Right renal cortex interstitium (tissue), 3 donors: ENCODE measurements around the gene MMP24. TPM values are rescaled to one million over a fixed set of nuclear protein-coding genes. Genes with fewer than 3 reads are reported as not detected.
"Not testable (repeated sequence)": the region's sequence is repeated elsewhere in the genome, so short reads cannot be mapped to it uniquely, and the experiment has no call there.

ENCODE experiments used
- DNase-seq, 3 donors: peaks; one replicate each; pipeline ENCODE4 v3.0.0-alpha.2; 2013; ENCODE audit warnings: low read depth in 3 of 3, low spot score in 2 of 3
- polyA plus RNA-seq, 3 donors: library from polyadenylated mRNA; unstranded; fragments of 120-200 nt; gene quantifications; one replicate each; pipeline ENCODE4 v1.2.1, GENCODE V29; 2013; ENCODE audit not compliant: insufficient read length in 3 of 3

The MMP24 gene
- polyA plus RNA-seq, 3 donors: 1.6 to 1.9 (median 1.8) TPM

GRCh38 chr20:35253010-35253409 is 26.5 kb downstream of the MMP24 start:
- DNase-seq: no peak

DNA sequence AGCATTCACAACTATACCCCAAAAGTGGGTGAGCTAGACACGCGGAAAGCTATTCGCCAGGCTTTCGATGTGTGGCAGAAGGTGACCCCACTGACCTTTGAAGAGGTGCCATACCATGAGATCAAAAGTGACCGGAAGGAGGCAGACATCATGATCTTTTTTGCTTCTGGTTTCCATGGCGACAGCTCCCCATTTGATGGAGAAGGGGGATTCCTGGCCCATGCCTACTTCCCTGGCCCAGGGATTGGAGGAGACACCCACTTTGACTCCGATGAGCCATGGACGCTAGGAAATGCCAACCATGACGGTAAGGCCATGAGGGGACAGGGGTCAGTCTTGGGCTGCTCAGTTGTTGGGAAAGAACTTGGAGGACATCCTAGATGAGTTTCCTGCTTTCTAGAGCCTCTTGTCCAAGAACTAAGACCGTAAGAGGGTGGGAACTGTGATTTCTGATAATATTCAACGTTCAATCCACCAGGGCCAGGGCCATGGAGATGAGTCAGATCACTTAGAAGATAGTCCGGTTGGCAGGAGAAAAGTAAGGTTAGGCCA is 28.0 kb downstream of the MMP24 start:
- DNase-seq: no peak

DNA sequence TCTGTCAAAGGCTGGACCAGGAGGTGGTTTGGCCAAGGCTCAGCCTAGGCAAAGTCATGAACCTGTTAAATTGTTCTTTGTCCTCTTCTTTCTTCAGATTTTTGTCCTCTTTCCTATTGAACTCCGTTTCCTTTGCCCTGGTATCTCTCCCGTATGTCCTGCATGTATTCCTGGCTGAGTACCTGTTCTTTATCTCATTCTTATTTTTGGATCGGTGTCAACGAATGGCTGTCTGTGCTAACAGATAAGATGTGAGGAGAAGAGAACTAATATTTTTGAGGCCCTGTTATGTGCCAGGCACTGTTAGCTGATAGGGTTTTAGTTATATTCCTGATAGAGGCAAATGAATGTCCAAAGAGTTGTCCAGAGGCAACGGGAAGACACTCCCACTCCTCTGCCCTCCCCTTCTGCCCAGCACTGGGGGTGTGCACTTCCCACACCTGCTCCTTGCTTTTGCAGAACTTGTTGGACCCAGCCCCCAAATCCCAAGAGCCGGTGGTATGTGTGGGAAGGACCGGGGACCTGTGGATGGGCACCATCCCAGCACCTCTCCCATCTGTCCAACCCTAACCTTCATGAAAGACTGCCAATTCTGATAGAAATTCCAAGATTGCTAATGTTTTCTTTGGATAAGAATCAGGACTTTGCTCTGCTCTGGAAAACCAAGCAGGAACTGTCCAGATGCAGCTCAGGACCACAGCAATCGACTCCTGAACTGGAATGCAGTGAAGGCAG is 30.9 kb downstream of the MMP24 start:
- DNase-seq: no peak

DNA sequence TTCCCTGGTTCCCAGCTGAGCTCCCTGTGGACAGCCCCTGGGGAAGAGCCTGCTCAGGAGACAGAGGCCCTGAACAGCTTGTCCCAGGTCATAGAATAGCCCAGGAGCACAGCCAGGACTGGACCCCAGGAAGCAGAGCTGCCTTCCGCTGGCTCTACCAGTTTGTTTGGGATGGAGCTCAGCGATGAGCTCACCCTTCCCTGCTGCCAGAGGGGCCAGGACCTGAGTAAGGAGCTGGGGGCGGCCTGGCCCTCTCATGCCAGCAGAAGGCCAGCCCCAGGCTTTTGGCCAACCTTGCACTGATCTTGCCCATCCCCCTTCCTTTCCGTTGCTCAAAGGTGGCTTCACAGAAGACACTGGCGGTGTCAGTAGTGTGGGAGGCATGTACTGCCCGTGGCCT is 33.9 kb downstream of the MMP24 start:
- no peak for DNase-seq

GRCh38 chr20:35262321-35262720 is 35.8 kb downstream of the MMP24 start:
- not testable (repeated sequence) for DNase-seq

DNA sequence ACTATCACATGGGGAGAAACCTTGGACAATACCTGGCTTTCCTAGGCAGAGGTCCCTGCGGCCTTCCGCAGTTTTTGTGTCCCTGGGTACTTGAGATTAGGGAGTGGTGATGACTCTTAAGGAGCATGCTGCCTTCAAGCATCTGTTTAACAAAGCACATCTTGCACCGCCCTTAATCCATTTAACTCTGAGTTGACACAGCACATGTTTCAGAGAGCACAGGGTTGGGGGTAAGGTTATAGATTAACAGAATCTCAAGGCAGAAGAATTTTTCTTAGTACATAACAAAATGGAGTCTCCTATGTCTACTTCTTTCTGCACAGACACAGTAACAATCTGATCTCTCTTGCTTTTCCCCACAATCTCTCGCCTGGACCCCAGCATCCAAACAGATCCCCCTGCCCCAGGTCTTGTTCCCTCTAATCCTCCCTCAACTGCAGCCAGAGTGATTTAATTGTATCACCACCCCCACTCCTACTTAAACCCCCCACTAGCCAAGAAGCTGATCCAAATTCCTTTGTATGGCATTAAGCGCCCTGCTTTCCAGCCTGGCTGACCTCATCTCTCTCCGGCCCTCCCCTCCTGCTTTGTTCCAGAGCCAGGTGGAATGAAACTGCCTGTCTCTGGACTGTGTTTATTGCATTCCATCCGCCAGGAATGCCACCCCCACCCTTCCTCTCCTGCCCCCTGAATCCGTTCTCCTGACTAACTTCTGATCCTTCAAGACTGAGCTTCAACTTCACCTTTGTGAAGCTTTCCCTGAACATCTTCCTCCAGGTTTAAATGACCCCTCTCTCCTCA is 36.4 kb downstream of the MMP24 start:
- DNase-seq: peak in 2 of 3 donors; percentile 72

DNA sequence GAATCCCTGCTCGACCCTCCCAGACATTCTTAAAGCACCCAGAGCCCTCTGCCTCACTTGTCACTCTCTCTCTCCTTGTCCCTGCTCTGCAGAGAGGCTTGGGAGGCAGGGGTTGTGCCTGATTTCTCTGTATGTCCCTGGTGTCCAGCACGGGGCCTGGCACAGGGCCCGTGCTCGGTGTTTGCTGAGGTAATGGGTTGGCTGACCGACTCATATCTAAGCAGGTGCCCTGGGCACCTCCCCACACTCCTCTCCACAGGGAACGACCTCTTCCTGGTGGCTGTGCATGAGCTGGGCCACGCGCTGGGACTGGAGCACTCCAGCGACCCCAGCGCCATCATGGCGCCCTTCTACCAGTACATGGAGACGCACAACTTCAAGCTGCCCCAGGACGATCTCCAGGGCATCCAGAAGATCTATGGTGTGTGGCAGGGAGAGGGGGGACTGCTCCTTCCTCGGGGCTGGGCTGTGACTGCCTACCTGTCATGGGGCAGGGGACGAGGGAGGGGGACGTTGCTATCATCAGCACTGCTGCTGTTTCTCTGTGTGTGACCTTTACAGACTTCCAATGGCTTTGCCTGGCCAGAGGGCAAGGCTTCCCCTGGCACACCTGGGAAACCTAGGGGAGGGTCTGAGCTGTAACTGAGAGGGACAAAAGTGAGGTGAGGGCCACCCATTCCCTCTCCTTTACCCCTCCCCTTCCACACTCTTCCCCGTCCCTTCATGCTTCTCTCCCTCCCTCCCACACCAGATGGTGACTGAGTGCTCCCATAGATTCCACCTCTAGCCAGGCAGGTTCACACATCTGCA is 37.2 kb downstream of the MMP24 start:
- no peak for DNase-seq

DNA sequence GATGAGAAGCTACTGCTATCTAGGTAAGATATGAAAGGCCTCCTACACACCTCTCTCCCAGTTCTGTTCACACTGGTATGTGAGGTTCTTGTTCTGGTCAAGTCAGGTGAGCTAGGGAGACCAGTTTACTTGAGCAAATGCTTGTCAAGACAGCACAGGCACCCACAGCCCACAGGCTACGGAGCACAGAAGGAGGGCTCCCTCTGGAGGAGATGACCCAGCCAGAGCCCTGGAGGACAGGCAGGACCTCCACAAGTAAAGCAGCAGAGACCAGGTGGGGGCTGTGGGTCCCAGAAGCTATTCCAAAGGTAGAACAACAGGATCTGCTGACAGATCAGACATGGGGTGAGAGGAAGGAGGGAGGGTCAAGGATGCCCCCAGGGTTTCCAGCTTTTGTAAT is 38.3 kb downstream of the MMP24 start:
- DNase-seq: no peak

GRCh38 chr20:35267092-35267491 is 40.6 kb downstream of the MMP24 start:
- no peak for DNase-seq

DNA sequence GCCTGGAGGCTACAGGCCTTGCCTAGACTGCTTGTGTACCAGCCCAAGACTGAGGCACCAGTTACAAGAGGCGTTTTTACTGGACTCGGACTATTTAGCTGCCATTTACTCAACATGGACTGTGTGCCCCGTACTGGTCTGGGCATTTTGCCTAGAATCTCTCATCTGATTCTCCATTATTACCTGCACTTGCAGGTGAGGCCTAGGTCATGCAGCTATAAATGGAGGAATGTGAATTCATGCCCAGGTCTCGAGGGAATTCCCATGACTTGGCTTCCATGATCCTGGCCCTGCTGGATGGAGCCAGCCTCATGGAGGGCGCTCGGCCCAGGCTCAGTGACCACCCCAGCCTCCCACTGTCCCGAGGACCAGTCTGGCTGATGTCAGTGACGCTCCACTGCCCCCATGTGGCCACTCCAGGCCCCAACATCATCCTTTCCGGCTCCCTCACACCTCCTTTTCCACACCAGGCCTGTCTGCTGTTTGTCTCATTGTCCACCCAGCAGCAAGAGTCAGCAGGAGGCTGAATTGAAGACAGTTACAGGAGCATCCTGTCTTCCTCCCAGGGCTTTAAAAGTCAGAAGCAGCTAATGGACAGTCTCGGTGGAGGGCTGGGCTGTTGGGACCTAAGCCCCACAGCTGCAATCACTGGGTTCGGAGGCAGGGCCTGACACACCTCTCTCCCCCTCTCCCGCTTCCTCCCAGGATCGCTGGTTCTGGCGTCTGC is 42.7 kb downstream of the MMP24 start:
- peak in 1 of 3 donors; percentile 37 for DNase-seq

DNA sequence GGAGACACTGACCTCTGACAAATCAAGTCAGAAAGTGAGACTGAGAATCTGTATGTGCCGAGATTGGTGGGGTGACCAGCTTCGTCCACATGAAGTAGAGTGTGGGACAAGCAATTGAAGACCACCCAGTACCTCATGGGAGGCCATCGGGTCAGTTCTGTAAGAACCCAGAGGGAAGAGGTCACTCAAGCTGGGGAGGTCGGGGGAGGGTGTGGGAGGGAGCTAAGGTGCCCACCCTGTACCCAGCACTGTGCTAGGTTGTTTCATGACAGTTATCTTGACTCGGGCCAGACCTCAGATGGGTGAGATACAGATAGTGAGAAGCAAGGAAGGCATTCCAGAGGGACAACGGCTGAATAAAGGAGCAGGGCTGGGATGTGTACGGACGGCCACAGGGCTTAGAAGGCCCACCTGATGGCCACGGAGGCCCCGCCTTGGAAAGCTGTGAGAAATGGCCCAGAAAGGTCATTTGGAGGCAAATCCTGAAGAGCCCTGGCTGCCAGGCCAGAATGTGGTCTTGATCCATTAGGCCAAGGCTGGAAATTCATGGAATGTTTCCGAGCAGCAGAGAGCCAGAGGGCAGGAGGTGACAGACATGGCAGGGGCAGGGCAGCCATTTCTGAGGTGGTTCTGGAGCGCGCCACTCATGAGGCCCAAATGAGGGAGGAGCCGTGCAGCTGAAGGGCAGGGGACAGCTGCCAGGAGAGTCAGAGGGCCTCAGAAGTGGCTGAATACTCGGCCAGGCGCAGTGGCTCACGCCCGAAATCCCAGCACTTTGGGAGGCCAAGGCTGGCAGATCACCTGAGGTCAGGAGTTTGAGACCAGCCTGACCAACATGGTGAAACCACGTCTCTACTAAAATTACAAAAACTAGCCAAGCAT is 43.8 kb downstream of the MMP24 start:
- DNase-seq: no peak

- no peak for DNase-seq
Observed at GRCh38 chr20:35271073-35271882, 44.8 kb downstream of the MMP24 start.

DNA sequence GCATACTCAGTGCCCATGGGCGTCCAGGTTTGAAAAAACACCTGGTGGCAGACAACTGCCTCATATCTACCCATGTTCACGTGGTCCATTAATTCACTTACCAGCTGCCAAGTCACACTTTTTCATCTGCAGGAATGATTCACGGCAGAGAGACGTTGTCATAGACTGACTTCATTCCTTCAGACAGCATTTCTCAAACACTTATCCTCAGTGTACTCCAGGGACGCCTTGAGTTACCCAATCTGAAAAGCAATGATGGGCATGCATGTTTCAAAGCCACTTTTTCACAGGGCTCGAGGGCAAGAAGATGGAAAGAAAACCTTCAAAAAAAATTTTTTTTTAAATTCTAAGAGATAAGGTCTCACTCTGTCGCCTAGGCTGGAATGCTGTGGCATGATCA is 45.4 kb downstream of the MMP24 start:
- DNase-seq: no peak

DNA sequence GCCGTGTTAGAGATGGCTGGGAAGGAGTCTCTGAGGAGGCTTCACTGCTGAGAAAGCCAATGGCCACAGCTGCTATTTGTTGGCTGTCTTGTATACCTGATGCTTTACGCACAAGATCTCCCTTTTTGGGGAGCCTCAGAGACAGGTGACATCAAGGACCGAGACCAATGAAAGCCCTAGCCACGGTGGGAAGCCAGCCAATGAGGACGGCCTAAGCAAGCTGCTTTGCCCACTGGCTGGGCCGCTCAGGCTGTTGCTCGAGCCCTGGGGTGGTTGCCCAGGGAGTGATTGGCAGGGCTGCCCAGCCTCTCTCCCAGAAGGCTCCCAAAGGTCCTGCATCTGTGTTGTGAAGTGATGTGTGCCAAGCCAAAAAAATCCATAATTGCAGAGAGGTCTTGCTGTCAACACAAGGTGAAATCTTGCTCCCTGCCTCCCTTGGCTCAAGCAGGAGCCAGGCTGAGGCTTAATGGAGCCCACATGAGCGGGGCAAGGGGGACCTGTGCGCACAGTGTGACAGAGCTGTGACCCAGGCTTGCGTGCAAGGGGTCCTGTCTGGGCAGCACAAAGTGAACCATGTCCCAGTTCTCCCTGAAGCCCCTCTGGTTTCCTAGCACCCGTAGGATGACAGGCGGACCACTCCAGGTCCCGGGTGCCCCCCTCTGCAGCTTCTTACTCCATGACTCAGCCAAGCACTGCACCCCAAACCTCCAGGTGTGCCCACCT is 47.1 kb downstream of the MMP24 start:
- DNase-seq: no peak

DNA sequence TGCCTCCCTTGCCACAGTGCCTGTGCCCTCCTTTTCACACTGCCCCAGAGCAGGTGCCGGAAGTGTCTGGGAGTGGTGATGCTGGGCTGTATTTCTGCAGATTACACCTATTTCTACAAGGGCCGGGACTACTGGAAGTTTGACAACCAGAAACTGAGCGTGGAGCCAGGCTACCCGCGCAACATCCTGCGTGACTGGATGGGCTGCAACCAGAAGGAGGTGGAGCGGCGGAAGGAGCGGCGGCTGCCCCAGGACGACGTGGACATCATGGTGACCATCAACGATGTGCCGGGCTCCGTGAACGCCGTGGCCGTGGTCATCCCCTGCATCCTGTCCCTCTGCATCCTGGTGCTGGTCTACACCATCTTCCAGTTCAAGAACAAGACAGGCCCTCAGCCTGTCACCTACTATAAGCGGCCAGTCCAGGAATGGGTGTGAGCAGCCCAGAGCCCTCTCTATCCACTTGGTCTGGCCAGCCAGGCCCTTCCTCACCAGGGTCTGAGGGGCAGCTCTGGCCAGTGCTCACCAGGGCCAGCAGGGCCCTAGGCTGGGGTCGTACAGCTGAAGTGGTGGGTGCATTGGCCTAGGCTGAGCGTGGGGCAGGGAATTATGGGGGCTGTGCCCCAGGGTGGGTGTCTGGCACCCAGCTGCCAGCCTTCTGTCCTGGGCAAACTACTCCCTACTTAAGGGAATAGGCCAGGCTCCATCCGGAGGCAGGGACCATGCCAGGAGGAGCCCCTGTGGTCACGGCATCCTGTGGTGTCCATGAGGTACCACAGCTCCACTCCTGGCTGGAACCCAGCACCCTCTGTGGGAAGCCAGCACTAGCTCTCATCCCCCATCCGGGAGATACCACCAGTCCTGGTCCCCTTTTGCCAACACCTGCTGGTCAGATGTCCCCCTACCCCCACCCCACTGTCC is 47.9 kb downstream of the MMP24 start:
- no peak for DNase-seq

GRCh38 chr20:35275741-35276251 is 49.3 kb downstream of the MMP24 start:
- no peak for DNase-seq

GRCh38 chr20:35276408-35276807 is 49.9 kb downstream of the MMP24 start:
- DNase-seq: no peak
